WI38 (cell line): ENCODE data around the gene TRIO.

ENCODE experiments used
- H3K4me3 ChIP-seq: 2 replicates; pipeline ENCODE4 v1.5.1; 2011; ENCODE audit warnings: low read depth, mild to moderate bottlenecking, control low read depth, low read length
- CTCF ChIP-seq: IDR thresholded peaks from 2 replicates; pipeline ENCODE4 v1.5.1; 2012; ENCODE audit warnings: low read depth, mild to moderate bottlenecking, control low read depth, low read length

TRIO gene

GRCh38 chr5:14331386-14331781 lies 188.2 kb downstream of the TRIO start:
- H3K4me3 ChIP-seq = no peak overlapping the region
- no peak for TF ChIP-seq CTCF

GRCh38 chr5:14332038-14332631 lies 189.0 kb downstream of the TRIO start:
- no peak overlapping the region for H3K4me3 ChIP-seq
- no peak for TF ChIP-seq CTCF

GRCh38 chr5:14332746-14333145 lies 189.6 kb downstream of the TRIO start:
- TF ChIP-seq CTCF = no peak

GRCh38 chr5:14337593-14337992 lies 194.5 kb downstream of the TRIO start:
- no peak for TF ChIP-seq CTCF

More at GRCh38 chr5:14332746-14333145, 189.6 kb downstream of the TRIO start:
- H3K4me3 ChIP-seq = no peak overlapping the region

GRCh38 chr5:14339468-14339867 lies 196.3 kb downstream of the TRIO start:
- no peak for TF ChIP-seq CTCF
- H3K4me3 ChIP-seq = no peak overlapping the region

More at GRCh38 chr5:14337593-14337992, 194.5 kb downstream of the TRIO start:
- H3K4me3 ChIP-seq = no peak overlapping the region

GRCh38 chr5:14341571-14342230 lies 198.6 kb downstream of the TRIO start:
- H3K4me3 ChIP-seq = no peak overlapping the region
- no peak for TF ChIP-seq CTCF

GRCh38 chr5:14342306-14342705 lies 199.2 kb downstream of the TRIO start:
- no peak overlapping the region for H3K4me3 ChIP-seq
- TF ChIP-seq CTCF = no peak
